Measurements from ENCODE around the gene AASS. TPM values are rescaled to one million over a fixed set of nuclear protein-coding genes. Genes with fewer than 3 reads are reported as not detected.
"Not testable (repeated sequence)": the region's sequence is repeated elsewhere in the genome, so short reads cannot be mapped to it uniquely, and the experiment has no call there.

The AASS gene
- 1 to 10 TPM; 4.3 to 4.6 TPM for total RNA-seq

DNA sequence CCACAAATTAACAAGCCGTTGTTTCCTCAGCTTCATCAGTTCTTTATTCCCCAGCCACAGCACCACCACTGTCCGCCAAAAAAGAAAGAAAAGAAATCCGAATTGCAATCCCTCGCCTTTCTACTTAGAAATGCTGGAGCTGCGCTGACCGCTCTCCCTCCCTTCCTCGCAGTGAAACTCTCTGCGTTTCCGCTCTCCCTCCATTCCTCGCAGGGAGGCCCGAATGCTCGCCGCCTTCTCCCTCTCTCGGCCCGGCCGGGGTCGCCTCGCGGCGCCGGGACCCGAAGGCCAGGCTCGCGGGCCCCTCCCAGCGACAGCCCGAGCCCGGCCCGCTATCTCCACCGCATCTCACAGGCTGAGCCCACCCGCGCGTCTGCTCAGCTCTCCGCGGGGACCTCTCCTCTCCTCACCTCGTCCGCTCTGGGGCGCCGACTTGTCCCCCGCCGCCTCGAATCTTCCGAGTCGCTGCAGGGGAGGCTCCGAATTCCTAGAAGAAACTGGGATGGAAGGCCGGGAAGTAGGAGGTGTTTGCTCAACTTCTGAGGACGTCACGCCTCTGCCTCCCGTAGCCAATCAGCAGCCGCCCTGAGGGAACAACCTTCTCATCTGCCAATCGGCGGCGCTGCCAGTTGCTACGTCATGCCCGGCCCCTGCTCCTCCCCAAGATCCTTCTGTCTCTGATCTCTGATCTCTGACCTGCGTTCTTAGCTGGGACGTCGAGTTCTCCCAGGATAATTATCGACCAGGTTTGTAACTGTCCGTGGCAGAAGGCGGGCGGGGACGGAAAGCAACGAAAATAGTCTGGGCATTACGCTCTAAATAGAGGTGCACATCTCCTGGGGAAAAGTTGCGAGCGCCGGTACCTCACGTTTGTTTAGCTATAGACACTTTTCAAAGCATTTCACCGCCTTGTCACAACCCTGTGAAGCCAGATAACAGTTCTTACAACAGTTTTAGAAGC lies at the start of gene AASS:
Gene AASS, minus strand, starts transcription at position 499 of the 961 bp plus-strand sequence. CDS start 10,523 bp downstream, outside the sequence.
- intact Hi-C loops (cut with DNase I) = no loop called here
- no peaks in the 10 kb centered on the region for H3K4me1 ChIP-seq
- no peaks in the 10 kb centered on the region for H3K27me3 ChIP-seq
- peak within 1 kb of the TSS; percentile 91 for H3K4me3 ChIP-seq
- H3K9me3 ChIP-seq = no peaks in the 10 kb centered on the region
- peak within 1 kb of the TSS; percentile 79 to 81 for H3K9ac ChIP-seq (ENCODE audit: low read depth in 2 of 2, low read length in 2 of 2)
- peak within 1 kb of the TSS; percentile 78 for H3K27ac ChIP-seq
- TF ChIP-seq, protein P1, sequence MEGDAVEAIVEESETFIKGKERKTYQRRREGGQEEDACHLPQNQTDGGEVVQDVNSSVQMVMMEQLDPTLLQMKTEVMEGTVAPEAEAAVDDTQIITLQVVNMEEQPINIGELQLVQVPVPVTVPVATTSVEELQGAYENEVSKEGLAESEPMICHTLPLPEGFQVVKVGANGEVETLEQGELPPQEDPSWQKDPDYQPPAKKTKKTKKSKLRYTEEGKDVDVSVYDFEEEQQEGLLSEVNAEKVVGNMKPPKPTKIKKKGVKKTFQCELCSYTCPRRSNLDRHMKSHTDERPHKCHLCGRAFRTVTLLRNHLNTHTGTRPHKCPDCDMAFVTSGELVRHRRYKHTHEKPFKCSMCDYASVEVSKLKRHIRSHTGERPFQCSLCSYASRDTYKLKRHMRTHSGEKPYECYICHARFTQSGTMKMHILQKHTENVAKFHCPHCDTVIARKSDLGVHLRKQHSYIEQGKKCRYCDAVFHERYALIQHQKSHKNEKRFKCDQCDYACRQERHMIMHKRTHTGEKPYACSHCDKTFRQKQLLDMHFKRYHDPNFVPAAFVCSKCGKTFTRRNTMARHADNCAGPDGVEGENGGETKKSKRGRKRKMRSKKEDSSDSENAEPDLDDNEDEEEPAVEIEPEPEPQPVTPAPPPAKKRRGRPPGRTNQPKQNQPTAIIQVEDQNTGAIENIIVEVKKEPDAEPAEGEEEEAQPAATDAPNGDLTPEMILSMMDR (IDR thresholded peaks at IDR 0.05) = no peak
- peak; percentile 98 for DNase-seq
- no peaks in the 10 kb centered on the region for H3K36me3 ChIP-seq

DNA sequence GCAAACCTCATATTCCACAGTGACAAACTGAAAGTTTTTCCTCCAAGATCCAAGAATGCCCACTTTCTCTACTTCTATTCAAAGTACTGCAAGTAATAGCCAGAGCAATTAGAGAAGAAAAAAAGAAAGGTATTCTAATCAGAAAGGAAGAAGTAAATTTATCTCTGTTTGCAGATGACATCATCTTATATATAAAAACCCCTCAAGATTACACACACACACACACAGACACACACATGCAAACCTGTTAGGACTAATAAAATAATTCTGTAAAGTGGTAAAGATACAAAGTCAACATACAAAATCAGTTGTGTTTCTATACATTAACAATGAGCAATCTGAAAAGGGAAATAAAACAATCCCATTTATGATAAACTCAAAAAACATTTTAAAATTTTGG lies 44.7 kb upstream of the AASS start:
- Histone ChIP-seq H3K4me3 (no peak overlapping the region), H3K27ac (no peak overlapping the region), H3K4me1 (no peaks in the 10 kb centered on the region), H3K9ac (ENCODE audit: low read depth in 2 of 2, low read length in 2 of 2) (no peak overlapping the region), H3K9me3 (no peaks in the 10 kb centered on the region), H3K36me3 (no peaks in the 10 kb centered on the region), H3K27me3 (no peaks in the 10 kb centered on the region)
- TF ChIP-seq, protein P1 (IDR thresholded peaks at IDR 0.05) = no peak
- no peak for DNase-seq
- intact Hi-C loops (cut with DNase I) = no loop called here

DNA sequence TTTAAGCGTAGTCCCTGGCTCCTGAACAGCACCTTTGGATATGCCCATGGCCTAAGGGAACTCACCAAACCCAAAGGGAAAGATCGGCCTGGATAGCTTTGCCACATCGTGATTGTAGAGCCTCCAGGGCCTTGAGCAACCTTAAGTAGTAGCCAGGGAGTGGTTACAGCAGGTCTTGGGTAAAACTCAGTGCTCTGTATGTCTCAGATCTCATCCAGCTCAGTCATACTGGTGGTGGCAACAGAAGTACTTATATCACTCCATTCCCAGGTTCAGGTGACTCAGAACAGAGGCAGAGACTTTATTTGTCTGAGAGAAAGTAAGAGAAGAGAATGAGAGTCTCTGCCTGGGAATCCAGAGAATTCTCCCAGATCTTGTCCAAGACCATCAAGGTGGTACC lies 39.1 kb upstream of the AASS start:
- H3K9me3 ChIP-seq = no peaks in the 10 kb centered on the region
- TF ChIP-seq, protein P1 (IDR thresholded peaks at IDR 0.05) = no peak
- intact Hi-C loops (cut with DNase I) = no loop called here

DNA sequence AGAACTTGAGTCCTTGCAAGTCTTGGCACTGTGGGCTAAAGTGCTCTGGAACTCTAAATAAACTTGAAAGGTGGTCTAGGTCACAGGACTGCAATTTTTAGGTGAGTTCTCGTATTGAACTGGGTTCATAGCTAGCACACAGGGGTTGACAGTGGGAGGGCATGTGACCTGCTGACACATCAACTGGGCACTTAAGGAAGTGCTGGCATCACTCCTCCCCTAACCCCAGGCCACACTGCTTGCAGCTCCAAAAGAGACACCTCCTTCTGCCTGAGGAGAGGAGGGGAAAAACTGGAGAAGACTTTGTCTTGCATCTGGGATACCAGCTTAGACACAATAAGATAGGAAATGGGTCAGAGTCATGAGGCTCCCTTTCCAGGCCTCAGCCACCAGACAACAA lies 38.0 kb upstream of the AASS start:
- H3K4me1 ChIP-seq = no peaks in the 10 kb centered on the region
- no peak overlapping the region for H3K27ac ChIP-seq
- no peaks in the 10 kb centered on the region for H3K36me3 ChIP-seq
- no peak overlapping the region for H3K4me3 ChIP-seq
- intact Hi-C loops (cut with DNase I) = no loop called here
- no peaks in the 10 kb centered on the region for H3K9me3 ChIP-seq
- H3K27me3 ChIP-seq = no peaks in the 10 kb centered on the region
- TF ChIP-seq, protein P1 (IDR thresholded peaks at IDR 0.05) = no peak
- no peak for DNase-seq
- H3K9ac ChIP-seq (ENCODE audit: low read depth in 2 of 2, low read length in 2 of 2) = no peak overlapping the region

More for the DNA sequence above, 39.1 kb upstream of the AASS start:
- H3K4me3 ChIP-seq = no peak overlapping the region
- no peak overlapping the region for H3K27ac ChIP-seq
- H3K36me3 ChIP-seq = no peaks in the 10 kb centered on the region
- no peak overlapping the region for H3K9ac ChIP-seq (ENCODE audit: low read depth in 2 of 2, low read length in 2 of 2)
- DNase-seq = no peak
- no peaks in the 10 kb centered on the region for H3K27me3 ChIP-seq
- H3K4me1 ChIP-seq = no peaks in the 10 kb centered on the region

DNA sequence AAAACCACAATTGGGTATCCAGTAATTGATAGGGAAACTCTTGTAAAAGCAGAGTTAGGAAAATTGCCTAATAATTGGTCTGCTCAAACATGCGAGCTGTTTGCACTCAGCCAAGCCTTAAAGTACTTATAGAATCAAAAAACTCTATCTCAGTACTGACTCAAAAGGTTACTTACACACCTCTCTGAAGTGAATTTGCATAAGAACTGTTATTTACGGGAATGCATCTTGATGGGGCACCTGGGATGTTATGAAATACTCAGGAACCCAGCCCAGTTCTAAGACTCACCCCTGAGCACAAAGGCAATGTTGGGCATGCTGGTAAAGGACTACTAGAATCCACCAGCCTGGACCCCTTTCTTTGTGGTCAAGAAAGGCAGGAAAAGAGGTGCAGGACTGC lies 28.1 kb upstream of the AASS start:
- DNase-seq; H3K27ac ChIP-seq; H3K27me3 ChIP-seq; H3K4me1 ChIP-seq; intact Hi-C loops (cut with DNase I); H3K9ac ChIP-seq (ENCODE audit: low read depth in 2 of 2, low read length in 2 of 2); H3K4me3 ChIP-seq; H3K9me3 ChIP-seq; H3K36me3 ChIP-seq: not testable (repeated sequence)

DNA sequence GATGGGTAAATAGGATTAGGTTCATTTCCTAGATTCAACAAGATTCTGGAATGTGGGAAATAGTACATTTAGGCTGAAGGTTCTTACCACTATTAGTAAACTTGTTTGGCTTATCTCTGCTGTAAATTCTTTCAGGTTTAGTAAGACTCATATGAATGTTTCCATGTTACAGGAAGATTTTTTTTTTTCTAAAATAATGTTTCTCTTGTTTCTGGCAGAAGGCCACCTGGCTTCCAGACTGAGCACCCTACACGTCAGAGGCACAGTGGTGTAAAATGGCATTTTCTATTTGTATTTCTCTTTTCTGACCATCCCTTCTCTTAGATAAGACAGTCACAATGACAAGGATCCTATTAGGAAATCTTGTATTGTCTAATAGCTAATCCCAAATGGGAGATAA lies 22.7 kb upstream of the AASS start:
- H3K9ac ChIP-seq (ENCODE audit: low read depth in 2 of 2, low read length in 2 of 2) = no peak overlapping the region
- intact Hi-C loops (cut with DNase I) = no loop called here
- H3K9me3 ChIP-seq = no peaks in the 10 kb centered on the region
- no peaks in the 10 kb centered on the region for H3K27me3 ChIP-seq
- no peaks in the 10 kb centered on the region for H3K4me1 ChIP-seq
- no peak for DNase-seq
- H3K27ac ChIP-seq = no peak overlapping the region
- TF ChIP-seq, protein P1 (IDR thresholded peaks at IDR 0.05) = no peak
- no peaks in the 10 kb centered on the region for H3K36me3 ChIP-seq
- no peak overlapping the region for H3K4me3 ChIP-seq

Measured in colonic mucosa (tissue), 4 donors.